ENCODE results near the gene RAMP1.
A peak's percentile ranks its signal among the peaks of the same experiment; 100 is the strongest.

The RAMP1 gene

DNA sequence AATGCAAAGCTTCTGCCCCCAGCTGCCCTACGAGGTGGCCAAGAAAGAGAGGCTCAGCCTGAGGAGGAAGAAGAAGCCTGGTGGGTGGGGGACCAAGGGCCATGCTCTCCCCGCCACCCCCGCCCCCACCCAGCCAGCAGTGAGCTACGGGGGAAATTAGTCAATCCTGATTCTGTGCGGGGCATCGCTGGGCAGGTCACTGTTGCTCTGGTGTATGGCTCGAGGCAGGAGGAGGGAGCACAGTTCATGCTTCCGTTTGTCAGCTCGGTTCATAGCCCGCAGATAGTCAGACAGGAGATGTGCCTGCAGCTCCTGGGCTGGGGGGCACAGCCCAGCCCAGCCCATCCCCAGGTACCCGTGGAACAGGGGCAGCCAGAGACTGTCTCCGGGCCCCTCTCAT is 17.1 kb downstream of the RAMP1 start:
- no peak overlapping the region for H3K4me3 ChIP-seq (replicated peaks; ENCODE audit: low read depth, low read length)
- DNase-seq (ENCODE audit: low read depth): no peak
- TF ChIP-seq, protein P1, sequence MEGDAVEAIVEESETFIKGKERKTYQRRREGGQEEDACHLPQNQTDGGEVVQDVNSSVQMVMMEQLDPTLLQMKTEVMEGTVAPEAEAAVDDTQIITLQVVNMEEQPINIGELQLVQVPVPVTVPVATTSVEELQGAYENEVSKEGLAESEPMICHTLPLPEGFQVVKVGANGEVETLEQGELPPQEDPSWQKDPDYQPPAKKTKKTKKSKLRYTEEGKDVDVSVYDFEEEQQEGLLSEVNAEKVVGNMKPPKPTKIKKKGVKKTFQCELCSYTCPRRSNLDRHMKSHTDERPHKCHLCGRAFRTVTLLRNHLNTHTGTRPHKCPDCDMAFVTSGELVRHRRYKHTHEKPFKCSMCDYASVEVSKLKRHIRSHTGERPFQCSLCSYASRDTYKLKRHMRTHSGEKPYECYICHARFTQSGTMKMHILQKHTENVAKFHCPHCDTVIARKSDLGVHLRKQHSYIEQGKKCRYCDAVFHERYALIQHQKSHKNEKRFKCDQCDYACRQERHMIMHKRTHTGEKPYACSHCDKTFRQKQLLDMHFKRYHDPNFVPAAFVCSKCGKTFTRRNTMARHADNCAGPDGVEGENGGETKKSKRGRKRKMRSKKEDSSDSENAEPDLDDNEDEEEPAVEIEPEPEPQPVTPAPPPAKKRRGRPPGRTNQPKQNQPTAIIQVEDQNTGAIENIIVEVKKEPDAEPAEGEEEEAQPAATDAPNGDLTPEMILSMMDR (IDR thresholded peaks at IDR 0.05; ENCODE audit: low read length, missing control alignments): no peak

DNA sequence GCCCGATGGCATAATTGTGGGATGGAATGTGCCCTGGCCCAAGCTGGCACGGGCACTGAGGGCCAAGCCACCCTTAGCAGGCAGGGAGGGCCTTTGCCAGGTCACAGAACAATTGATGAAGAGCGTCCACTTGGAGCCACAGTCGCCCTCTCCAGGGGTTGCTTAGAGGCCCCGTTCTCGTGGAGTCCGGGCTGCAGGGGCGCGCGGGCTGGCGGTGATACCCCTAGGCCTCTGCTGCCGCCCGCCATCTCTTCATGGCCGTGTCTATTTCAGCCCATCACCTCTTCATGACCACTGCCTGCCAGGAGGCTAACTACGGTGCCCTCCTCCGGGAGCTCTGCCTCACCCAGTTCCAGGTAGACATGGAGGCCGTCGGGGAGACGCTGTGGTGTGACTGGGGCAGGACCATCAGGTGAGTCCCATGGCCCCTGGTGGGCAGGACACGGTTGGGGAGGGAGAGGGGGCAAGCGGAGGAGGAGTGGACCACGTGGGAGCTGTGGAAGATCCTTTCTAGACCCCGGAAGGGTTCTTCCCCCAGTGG is 17.6 kb downstream of the RAMP1 start:
- DNase-seq (ENCODE audit: low read depth): no peak
- TF ChIP-seq, protein P1 (IDR thresholded peaks at IDR 0.05; ENCODE audit: low read length, missing control alignments): no peak
- no peak overlapping the region for H3K4me3 ChIP-seq (replicated peaks; ENCODE audit: low read depth, low read length)

DNA sequence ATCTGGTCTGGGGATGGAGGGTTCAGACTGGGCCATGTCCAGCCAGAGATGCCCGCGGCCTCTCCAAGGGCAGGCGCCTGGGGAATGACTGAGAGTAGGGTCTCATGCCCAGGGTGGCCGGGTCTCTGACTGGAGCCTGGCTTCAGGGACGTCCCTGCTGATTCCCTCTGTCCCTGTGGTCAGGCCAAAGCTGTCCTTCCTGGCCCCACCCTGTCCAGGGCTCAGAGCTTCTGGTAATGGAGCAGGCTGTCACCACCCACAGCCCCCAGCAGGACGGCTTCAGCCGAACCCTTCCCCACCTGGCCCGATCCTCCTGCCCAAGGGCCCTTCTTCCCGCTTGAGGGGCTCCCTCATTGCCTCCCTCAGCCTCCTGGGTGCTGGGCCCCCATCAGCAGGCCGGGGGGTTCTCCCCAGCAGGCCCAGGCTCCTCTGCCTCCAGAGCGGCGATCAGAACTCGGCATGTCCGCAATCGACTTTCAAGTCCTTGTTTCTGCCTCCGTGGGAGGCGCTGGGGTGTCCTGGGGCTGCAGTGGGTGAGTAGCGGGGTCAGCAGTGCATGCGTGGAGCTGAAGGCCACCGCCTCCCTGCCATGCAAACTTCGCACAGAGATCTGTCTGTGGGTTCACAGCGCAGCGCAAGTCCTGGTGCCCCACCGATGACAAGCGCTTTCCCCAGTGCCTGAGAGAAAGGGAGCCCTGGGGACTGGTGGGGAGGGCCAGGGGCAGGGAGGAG is 18.3 kb downstream of the RAMP1 start:
- no peak for DNase-seq (ENCODE audit: low read depth)
- TF ChIP-seq, protein P1 (IDR thresholded peaks at IDR 0.05; ENCODE audit: low read length, missing control alignments): no peak
- H3K4me3 ChIP-seq (replicated peaks; ENCODE audit: low read depth, low read length): no peak overlapping the region

DNA sequence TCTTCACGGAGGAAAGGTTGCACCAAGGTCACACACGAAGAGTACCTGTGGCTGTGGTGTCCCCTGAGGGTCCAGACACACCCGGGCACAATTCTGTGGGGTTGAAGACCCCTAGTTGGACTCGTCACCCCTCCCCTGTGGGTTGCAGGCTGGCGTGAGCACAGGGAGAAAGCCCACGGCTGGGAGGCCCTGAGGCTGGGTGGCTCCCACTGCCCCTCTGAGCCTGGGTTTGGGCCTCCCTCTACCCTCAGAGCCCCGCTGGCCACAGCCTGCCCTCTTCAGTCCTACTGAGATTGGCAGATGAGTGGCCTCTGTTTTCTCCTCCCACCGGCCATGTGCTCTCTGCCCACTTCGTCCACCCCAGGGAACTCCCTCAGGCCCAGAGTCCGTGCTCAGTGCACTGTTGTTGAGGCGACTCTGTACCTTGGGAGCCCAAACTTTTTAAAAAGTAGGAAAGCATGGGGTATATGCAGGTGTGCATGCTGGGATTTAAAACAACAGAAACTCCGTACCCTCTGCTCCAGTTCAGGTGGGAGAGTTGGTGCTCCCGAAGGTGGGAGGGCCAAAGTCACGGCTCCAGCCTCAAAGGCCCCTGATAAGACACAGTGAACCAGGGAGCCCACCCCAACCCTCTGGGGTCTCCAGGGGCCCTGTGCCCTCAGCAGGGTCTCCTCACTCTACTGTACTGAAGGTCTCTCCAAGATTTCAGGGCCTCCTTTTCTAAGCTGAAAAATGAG is 19.1 kb downstream of the RAMP1 start:
- no peak for DNase-seq (ENCODE audit: low read depth)
- TF ChIP-seq, protein P1 (IDR thresholded peaks at IDR 0.05; ENCODE audit: low read length, missing control alignments): no peak
- H3K4me3 ChIP-seq (replicated peaks; ENCODE audit: low read depth, low read length): no peak overlapping the region

DNA sequence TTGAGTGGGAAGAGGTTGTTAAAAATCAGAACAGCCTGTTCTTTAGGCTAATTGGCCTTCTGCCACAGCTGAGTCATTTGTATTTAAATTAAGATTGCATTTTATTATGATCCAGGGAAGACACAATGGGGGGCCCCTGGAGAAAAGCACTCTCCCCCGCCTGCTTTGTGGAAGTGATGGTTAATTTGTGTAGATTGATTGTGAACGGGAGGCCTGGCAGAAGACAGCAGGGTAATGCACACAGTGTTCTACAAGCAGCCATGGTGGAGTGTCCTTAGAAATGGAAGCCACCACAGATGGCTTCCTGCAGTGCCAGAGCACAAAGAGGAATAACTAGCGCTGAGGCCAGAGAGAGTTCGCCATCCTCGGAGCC is 19.6 kb downstream of the RAMP1 start:
- TF ChIP-seq, protein P1 (IDR thresholded peaks at IDR 0.05; ENCODE audit: low read length, missing control alignments): no peak
- DNase-seq (ENCODE audit: low read depth): peak; percentile 77
- no peak overlapping the region for H3K4me3 ChIP-seq (replicated peaks; ENCODE audit: low read depth, low read length)

DNA sequence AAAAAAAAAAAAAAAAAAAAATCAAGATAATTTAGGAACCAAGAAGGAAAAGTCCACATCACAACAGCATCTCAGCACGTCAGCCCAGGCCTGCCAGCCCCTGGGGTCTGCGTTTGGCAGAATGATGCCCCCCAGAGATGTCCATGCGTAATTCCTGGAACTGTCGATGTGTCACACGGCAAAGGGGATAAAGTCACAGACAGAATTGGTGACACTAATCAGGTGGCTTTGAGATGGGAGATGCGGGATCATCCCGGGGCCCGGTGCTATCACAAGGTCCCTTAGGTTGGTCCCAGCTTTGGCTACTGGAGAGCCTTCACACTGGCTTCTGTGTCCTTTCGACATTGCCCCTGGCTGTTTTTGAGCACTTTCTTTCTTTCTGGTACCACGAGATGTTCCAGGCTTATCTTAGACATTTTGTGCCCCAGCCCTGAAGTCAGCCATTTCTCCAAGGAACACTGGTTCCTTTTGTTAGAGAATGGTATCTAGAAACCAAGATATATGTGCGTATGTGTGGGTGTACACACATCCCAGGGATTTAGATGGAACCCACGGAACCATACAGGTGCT is 20.7 kb downstream of the RAMP1 start:
- H3K4me3 ChIP-seq (replicated peaks; ENCODE audit: low read depth, low read length): no peak overlapping the region
- TF ChIP-seq, protein P1 (IDR thresholded peaks at IDR 0.05; ENCODE audit: low read length, missing control alignments): no peak
- no peak for DNase-seq (ENCODE audit: low read depth)

Measured in fibroblast of pulmonary artery (primary cell).